ENCODE measurements around the gene SLC35F3.
A peak's percentile ranks its signal among the peaks of the same experiment; 100 is the strongest.

Gene SLC35F3

DNA sequence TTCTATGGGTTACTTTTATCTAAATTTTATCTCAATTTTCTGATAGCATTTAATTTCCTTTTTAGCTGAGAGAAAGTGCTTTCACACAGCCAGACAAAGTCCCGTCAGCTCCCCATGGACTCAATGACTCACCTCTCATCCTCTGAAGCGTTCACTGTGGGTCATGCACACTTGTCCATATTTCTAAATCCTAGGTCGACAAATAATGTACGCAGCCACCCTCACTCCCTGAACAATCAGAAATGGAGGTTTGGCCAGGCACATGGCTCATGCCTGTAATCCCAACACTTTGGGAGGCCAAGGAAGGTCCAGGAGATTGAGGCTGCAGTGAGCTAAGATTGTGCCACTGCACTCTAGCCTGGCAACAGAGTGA is 426.4 kb downstream of the SLC35F3 start:
- no peak for DNase-seq

DNA sequence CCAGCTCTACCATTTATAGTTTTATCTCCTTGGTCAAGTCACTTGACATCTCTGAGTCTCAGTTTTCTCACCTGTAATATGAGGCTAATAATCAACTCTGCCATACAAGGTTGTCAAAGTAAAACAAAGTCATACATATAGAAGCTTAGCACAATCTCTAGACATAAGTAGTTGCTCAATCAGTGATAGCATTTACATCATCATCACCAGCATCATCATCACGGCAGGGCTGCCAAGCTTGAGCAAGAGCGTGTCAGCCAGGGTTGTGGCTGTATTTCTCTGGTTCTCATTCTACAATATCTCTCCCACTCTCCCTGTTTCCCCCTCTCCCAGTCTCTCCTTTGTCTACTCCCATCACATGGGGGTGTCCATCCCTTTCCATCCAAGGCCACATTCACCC is 427.0 kb downstream of the SLC35F3 start:
- no peak for DNase-seq

DNA sequence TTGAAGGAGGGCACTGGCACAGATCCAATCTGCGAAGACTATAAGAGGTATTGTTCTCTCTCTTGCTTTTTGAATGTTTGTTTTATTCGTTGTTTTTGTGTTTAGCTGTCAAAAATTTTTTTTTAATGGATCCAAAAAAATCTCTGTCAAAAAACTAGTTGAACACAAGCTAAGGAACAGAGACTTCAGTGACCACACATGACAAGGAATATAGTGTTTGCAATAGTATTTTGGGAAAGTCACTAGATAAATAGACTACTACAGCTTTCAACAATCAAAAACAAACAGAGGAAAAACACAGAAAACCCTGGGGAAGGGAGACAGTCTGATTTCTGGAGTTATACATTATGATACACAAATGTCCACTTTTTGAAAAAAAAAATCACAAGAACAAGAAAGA is 431.9 kb downstream of the SLC35F3 start:
- no peak for DNase-seq

DNA sequence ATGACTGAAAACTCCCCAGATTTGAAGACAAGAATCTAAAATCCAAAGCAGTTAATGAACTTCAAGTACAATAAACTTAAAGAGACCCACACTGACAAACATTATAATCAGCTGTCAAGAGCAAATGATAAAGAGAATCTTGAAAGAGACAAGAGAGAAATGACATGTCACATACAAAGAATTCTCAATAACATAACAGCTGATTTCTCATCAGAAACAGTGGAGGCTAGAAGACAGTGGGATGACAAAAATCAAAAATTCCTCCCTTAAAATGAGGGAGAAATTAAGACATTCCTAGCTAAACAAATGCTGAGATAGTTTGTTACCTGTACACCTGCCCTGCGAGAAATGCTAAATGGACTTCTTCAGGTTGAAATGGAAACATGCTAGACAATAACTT is 432.8 kb downstream of the SLC35F3 start:
- no peak for DNase-seq

DNA sequence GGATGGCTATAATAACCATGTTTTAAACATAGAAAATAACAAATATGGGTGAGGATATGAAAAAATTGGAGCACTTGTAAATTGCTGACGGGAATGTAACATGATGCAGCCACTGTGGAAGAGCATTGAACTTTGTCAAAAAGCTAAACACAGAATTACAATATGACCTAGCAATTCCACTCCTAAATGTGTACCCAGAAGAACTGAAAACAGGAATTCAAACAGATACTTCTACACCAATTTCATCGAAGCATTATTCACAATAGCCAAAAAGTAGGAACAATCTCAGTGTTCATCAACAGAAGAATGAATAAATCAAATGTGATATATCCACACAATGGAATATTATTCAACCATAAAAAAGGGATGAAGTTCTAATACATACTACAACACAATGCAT is 436.1 kb downstream of the SLC35F3 start:
- DNase-seq: no peak

DNA sequence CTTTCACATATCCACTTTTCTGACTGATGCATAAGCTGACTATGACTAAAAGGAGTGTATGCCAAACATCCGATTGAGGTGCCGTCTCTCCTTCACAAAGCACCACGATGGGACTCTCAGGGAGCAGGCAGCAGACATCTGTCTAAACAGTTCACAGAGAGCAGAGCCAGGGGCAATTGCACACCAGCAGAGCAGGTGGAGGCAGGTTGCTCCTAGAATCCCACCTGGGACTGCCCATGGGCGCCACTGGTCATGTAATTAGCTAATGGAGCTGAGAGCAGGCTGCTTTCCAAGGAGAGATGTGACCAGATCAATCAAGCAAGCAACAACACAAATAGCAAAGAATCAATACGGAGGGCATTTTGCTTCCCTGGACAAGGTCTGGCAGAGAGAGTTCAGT is 438.3 kb downstream of the SLC35F3 start:
- DNase-seq: no peak

DNA sequence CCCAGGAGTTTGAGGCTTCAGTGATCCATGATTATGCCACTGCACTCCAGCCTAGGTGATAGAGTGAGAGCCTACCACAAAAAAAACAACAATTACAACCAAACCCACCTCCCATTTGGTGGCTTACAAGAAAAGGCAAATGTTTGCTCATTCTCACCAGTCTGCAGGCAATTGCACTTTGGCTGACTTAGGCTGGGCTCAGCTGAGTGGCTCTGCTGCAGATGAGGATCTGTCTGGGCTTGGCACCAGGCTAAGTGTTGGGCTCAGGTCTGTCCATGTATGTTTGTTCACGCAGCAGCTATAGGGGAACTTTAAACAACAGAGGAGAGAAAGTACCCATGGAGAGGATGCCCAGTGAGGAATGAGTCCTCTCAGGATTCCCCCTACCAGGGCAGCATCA is 440.8 kb downstream of the SLC35F3 start:
- no peak for DNase-seq

DNA sequence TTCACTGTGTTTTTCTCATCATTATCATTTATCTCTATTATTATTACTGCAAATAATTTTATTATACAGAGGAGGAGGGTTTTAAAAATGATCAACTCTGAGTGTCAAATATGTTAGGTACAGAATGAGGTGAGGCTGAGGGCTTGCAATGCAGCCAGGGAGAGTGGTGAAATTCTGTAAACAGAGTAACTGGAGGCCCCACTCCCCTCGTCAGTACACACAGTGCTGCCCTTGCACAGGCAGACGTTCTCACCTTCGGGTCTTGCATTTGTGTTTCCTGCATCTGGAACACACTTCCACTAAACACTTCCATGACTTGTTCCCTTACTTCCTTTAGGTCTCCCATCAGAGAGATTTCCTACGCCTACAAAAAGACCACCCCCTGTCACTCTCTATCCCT is 444.5 kb downstream of the SLC35F3 start:
- no peak for DNase-seq

DNA sequence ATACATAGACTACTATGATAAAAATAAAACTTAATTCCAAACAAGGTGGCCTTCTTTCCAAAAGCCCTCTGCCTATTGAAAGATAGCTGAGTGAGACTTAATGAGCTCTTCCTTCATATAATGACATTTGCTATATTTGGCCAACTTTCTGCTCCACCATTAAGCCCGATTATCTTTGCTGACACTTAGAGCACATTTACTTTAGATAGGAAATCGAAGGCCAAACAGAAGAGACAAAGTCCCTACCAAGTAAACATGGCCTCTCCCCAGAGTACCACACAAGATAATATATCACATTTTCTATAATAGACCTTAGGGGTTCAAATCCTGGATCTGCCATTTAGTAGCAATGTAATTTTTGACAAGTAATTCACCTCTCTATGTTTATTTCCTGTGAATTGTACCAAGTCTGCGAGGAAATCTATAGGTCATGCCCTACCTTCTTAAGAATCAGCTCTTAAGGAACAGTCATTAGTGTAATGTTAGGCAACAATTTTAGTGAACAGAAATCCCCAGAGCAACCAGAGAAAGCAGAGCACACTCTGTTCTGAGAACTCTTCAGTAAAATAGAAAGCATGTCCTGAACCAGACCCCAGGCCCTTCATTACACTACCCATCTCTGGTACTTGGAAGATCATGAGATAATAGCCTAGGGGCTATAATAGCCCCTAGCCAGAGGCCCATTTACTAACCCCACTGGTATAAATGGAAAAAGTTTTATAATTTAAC is 451.5 kb downstream of the SLC35F3 start:
- no peak for DNase-seq

DNA sequence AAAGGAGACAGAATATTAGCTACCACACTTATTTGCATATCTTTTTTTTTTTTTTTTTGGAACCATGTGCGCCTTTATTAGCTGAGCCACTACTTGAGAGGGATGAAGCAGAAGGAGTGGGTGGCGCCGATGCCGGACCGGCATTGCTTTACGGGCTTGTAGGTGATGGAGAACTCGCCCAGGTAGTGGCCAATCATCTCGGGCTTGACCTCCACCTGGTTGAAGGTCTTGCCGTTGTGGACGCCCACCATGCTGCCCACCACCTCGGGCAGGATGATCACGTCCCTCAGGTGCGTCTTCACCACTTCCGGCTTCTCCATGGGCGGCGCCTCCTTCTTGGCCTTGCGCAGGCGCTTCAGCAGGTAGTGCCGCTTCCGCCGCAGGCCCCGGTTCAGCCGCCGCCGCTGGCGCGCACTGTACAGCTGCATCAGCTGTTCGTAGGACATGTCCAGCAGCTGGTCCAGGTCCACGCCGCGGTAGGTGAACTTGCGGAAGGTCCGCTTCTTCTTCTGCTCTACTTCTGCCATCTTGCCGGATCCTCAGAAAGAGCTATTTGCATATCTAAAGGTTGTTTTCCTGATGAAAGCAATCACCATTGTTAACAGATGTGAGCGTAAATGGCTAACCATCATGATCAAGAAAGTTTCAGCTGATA is 452.3 kb downstream of the SLC35F3 start:
- peak; percentile 57 to 70 for DNase-seq

DNA sequence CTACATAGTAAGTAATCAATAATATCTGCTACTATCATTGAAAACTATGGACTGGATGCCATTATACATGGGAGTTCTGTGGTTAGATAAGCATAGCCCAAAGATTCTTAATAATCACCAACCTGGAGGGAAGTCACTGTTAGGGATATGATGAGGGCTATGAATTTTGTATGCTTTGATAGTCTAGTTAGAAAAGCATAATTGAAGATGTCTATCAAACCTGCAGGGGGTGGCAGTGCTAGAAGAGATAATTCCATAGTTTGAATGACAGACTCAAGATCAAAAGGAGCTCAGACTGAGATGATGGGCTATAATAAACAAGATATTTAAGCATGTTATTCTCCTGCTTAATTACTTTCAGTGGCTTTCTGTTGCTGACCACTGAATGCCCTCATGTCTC is 453.4 kb downstream of the SLC35F3 start:
- DNase-seq: no peak

DNA sequence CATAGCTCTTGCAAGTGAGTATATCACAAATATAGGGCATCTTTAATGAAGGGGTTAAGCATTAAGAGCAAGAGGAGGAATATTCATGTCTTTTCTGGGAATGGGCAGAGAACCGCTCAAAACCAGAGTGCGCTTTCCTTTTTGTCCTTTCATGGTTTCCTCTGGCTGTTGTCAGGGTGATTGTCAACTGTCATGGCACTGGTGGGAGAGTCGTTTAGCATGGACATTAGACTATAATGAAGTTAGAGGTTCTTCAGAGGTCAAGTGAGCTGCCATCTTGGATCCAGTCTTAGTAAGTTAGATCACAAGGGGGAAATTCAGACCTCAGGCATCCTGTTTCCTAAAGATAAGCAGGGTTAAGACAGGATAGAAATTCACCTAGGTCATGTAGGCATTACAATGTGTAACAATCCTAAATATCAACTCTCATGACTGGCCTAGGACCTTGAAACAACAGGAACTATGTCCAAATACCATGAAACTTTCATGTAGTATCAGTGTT is 456.7 kb downstream of the SLC35F3 start:
- no peak for DNase-seq

DNA sequence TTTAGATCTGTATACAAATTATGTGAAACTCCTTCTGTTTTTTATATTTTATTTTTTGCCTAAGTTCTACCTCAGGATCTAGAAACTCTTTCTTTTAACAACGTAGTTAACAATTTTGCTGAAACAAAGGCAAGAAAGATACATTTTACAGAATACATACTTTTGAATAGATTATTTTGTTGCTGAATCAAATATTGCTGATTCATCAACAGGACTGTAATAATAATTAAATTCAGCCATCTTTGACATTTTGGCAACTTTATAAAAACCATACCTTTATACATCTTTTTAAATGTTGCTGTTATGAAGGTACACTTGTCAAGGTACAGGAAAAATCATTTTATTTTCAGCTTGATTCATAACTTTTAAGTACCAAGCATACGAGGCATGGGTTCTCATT is 458.1 kb downstream of the SLC35F3 start:
- no peak for DNase-seq

DNA sequence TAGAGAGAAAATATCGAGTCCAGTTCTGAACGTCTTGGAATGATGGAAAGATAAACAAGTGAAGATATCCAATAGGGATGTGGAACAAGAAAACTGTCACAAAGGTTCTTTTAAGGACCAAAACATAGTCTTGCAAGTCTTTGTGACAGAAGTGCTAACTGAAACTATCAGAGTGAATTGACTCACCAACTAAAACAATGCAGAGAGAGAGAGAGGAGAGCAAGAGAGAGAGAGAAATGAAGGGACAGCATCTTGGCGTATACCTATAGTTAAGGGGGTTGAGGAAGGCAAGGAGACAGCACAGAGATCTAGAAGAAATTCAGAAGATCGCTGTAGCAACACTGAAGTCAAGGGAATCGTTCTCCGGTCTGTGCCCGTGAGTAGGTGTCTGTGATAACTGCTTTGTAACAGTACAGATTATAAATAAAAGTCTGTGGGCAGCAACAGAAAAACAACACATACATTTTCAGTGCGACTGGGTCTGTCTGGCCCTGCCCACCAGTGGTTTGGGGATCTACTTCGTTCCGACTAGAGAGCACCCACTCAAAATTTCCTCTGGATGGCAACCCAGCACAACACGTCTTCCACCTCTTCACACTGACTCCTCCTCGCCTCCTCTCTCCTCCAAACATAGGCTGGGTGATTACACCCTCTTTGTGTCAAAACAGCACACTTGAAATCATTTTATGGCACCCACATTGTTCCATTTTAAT is 464.0 kb downstream of the SLC35F3 start:
- peak; percentile 38 to 57 for DNase-seq

DNA sequence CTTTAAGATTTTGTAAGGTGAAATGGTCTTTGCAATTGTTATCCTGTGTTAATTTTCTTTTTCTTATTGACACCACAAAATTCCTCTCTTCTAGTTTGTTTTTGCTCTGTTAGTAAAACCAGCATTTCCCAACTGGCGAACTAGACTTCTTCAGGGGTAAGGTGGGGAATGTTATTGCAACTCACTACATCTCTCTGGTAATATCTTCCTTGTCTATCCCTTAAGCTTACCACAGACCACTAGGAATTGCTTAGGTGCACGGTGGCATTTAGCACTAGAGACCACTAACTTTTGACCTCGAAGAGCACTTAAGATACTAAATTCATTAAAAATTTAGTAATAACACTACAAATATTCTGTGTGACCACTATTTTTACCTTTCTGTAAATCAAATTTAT is 464.6 kb downstream of the SLC35F3 start:
- DNase-seq: no peak

DNA sequence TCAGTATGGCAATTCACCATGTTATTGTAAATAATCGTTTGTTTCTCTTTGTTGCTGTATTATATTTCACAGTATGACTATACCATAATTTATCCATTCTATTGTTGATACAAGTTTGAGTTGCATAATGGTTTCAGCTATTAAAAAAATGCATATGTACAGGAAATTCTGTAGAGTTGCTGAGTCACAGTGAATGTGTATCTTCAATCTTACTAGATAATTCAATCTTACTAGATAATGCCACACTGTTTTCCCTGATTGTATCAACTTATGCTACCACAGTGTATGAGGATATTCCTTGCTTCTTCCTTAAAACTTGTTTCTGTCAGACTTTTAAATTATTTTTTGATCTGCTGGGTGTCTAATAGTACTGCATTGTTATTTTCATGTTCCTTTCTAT is 465.3 kb downstream of the SLC35F3 start:
- DNase-seq: no peak

DNA sequence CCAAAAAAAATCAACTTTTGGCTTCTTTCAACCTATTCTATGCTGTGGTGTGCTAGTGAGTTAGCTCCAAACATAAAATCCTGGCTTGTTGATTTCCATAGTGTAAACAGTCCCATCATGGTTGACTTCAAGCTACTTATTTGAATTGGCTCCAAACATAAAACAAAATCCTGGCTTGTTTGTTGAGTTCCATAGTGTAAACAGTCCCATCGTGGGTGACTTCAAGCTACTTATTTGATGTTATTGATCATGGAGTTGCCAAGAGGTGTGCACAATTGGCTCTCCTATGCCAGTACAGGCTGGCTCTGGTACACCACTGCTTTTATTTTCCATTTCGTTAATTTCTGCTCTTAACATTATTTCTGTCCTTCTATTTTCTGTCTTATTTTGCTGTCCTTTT is 466.9 kb downstream of the SLC35F3 start:
- DNase-seq: no peak

DNA sequence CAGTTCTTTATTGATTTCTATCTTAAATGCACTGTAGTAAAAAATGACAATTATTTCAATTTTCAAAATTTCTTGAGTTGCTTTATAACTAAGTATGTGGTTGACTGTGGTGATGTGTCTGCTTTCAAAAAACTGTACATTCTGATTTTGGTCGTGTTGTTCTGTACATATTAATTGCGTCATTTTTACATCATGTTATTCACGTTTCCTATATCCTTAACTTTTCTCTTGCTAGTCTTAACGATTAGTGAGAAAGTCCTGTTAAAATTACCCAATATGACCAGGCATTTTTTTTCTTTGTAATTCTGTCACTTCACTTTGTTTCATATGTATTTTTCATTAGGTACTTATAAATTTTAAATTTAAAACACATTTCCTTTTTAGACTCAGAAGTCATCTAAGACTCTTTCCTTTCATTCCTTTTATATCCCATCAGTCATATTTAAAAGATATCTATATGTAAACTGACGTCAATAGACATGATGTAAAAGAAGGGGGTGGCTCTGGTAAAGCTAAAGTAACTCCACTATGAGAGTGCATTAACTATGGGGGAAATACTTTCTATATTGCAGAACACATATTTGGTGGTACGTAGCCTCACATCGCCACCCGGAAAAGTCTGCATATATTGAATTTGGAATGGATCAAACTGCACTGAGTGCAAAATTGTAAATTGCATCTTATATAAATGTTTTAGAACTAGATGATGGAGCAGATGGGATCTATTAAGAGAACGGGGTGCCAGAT is 467.7 kb downstream of the SLC35F3 start:
- no peak for DNase-seq

DNA sequence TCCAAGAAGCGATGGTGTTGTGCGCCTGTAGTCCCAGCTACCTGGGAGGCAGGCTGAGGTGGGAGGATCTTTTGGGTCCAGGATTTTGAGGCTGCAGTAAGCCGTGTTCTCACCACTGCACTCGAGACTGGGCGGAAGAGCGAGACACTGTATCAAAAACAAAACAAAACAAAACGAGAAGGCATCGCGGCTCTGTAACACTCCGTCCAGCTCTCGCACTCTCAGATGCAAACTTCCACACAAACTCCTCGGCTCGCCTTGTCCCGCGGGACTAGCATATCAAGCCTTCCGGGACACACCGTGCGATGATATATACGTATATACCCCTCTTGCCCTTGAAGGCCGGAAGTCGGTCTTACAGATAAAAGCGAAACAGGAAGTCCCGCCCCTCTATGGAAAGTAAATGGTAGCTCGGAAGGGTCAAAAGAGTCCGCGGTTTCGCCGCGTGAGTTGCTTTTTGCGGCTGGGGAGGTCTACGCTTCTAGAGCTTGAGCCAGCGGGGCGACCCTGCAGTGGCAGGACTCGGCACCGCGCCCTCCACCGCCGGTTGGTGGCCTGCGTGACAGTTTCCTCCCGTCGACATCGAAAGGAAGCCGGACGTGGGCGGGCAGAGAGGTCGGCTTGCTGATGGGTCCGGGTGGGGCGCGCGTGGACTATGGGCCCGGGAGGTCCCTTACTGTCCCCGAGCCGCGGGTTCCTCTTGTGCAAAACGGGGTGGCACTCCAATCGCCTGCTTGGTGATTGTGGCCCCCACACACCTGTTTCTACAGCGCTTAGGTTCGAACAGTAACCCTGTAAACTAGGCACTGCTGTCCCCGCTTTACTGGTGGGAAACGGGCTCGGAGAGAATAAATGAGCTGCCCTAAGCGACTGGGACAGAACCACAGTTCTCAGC is 468.8 kb downstream of the SLC35F3 start, which contains the start of gene COA6:
Gene COA6 (plus strand): TSS at position 393 of the 895 bp plus-strand sequence. CDS start 11 bp downstream, at position 404.
- peak; percentile 89 to 91 for DNase-seq

DNA sequence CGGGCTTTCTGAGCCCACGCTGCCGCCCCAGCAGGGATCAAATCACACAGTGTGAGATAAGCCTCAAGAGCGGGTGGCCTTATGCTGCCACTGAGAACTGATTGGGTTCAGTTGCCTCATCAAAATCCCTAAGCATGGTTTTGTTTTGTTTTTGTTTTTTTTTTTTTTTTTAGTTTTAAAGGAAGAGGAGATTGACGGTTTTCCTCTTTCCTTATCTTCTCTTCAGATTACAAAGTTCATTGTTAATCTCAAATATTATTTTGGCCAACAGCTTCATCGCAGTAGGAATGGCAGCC is 469.4 kb downstream of the SLC35F3 start:
- no peak for DNase-seq
